22Rv1 (cell line): ENCODE results near the gene ANKRD27.

ENCODE experiments used
- H3K27ac ChIP-seq: fragments of 450-650 bp; 2 replicates; pipeline ENCODE4 v1.5.1; 2017
- CTCF ChIP-seq: fragments of 450-650 bp; IDR thresholded peaks from 2 replicates; pipeline ENCODE4 v1.5.1; 2017; ENCODE audit warnings: mild to moderate bottlenecking
- ZFX ChIP-seq: fragments of 450-650 bp; IDR thresholded peaks from 2 replicates; pipeline ENCODE4 v1.6.1; 2017; ENCODE audit warnings: antibody characterized with exemption, borderline replicate concordance

ANKRD27 gene

GRCh38 chr19:32614916-32615315, 60.1 kb downstream of the ANKRD27 start:
- TF ChIP-seq ZFX = no peak
- no peak for TF ChIP-seq CTCF
- H3K27ac ChIP-seq = no peak overlapping the region

GRCh38 chr19:32613008-32613407, 62.0 kb downstream of the ANKRD27 start:
- no peak overlapping the region for H3K27ac ChIP-seq
- TF ChIP-seq ZFX = no peak
- no peak for TF ChIP-seq CTCF

- TF ChIP-seq ZFX (no peak), CTCF (no peak)
- H3K27ac ChIP-seq = no peak overlapping the region
These were observed 63.8 kb downstream of the ANKRD27 start for GRCh38 chr19:32611161-32611560.

- TF ChIP-seq ZFX (no peak), CTCF (no peak)
- H3K27ac ChIP-seq = no peak overlapping the region
These were observed 67.5 kb downstream of the ANKRD27 start for GRCh38 chr19:32607479-32607878.

- TF ChIP-seq ZFX = no peak
- TF ChIP-seq CTCF = no peak
- H3K27ac ChIP-seq = no peak overlapping the region
These were observed 68.7 kb downstream of the ANKRD27 start for GRCh38 chr19:32606289-32606688.

- H3K27ac ChIP-seq = no peak overlapping the region
- no peak for TF ChIP-seq ZFX
- no peak for TF ChIP-seq CTCF
These were observed 69.4 kb downstream of the ANKRD27 start for GRCh38 chr19:32605544-32605943.

- no peak overlapping the region for H3K27ac ChIP-seq
- TF ChIP-seq CTCF = no peak
- TF ChIP-seq ZFX = no peak
These were observed 71.0 kb downstream of the ANKRD27 start for GRCh38 chr19:32603961-32604360.
